ENCODE results near the gene ATP2A1.
A peak's percentile ranks its signal among the peaks of the same experiment; 100 is the strongest.

The ATP2A1 gene

DNA sequence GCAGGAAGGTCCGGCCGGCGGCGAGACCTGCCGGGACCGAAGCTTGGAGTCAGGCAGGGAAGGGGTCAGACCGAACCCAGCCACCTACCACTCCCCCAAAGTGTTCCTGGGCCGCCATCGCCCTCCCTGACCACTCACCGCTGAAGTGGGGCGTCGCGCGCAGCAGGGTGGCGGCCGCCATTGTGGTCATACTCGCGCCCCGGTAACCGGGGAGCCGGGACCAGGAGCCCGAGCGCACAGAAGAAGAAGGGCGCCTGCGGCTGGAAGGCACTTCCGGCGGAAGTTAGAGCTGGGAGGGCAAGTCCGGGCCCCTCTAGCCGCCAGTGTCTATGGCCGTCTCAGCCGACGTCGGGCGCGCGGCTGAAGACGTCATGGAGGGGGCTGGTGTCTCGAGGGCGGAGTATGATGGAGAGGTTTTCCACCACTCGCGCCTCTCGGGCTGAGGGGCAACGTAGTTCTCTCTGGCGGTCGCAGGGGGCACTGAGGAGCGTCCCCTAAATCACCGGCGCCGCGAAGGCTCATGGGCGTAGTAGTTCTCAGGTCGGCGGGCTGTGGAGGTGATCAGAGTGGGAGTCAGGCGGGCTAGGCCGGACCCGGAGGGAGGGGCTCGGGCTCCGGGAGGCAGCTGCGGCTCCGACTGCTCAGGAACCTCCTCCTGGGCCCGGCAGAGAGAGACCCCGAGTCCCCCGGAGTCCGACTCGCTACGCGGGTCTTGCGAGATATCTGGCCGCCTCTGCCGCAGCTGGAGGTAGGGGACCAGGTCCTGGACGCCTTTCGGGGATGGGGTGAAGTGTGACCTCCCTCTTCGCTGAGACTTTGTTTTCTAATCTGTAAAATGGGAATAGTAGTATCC, 32.0 kb upstream of the ATP2A1 start, which contains the start of gene TUFM:
Gene TUFM, minus strand, starts transcription at position 269 of the 853 bp plus-strand sequence. Its CDS starts 79 bp downstream, at position 190.
- Histone ChIP-seq H3K36me3 (ENCODE audit: insufficient read depth, low read length) (peaks cover 42% of the 10 kb centered on the region), H3K4me2 (ENCODE audit: insufficient read depth, low read length) (peak within 1 kb of the TSS; percentile 95), H3K79me2 (ENCODE audit: insufficient read depth, low read length) (peaks cover 43% of the 10 kb centered on the region), H3K4me3 (ENCODE audit: low read depth in 1 of 2, low read length in 2 of 2) (peak within 1 kb of the TSS; percentile 80 to 98), H3K27me3 (ENCODE audit: insufficient read depth, low read length, poor library complexity) (no peaks in the 10 kb centered on the region), H3K27ac (ENCODE audit: low read length) (peak within 1 kb of the TSS; percentile 81), H3K4me1 (ENCODE audit: insufficient read depth, low read length) (peaks cover 30% of the 10 kb centered on the region), H3K9me3 (ENCODE audit: insufficient read depth, low read length, severe bottlenecking) (no peaks in the 10 kb centered on the region), H2AFZ (ENCODE audit: low read depth, low read length) (peak within 1 kb of the TSS; percentile 96), H4K20me1 (ENCODE audit: insufficient read depth, low read length) (peaks cover 28% of the 10 kb centered on the region), H3K9ac (ENCODE audit: low read depth, low read length) (peak within 1 kb of the TSS; percentile 78)
- ATAC-seq (ENCODE audit: insufficient read depth, low read depth) (peak; percentile 92), DNase-seq (peak; percentile 99)
- TF ChIP-seq CTCF (IDR thresholded peaks at IDR 0.05; ENCODE audit: borderline replicate concordance, extremely low read depth, low read length, poor library complexity, severe bottlenecking), result peak; percentile 88
- TF ChIP-seq EZH2 (IDR thresholded peaks at IDR 0.05; ENCODE audit: borderline replicate concordance, low read depth, low read length, severe bottlenecking), result no peak

DNA sequence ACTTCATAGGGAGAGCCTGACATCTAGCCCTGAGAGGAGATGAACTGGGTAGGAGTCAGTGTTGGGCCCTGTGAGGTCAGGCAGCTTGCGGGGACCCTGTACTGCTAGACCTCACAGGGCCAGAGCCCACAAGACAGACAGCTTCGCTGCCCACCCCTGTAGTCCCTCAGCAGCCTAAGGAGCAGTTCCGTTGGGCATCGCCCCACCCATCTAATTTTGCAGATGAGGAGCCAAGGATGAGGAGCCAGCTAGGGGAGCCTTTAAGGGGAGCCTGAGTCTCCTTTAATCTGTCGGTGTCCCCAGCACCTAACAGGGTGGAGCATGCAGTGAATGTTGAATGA, 31.4 kb upstream of the ATP2A1 start:
- H3K27ac ChIP-seq (ENCODE audit: low read length), result peak overlapping the region; percentile 81
- TF ChIP-seq CTCF (IDR thresholded peaks at IDR 0.05; ENCODE audit: borderline replicate concordance, extremely low read depth, low read length, poor library complexity, severe bottlenecking), result no peak
- TF ChIP-seq EZH2 (IDR thresholded peaks at IDR 0.05; ENCODE audit: borderline replicate concordance, low read depth, low read length, severe bottlenecking), result no peak
- H3K4me1 ChIP-seq (ENCODE audit: insufficient read depth, low read length), result peaks cover 30% of the 10 kb centered on the region
- no peaks in the 10 kb centered on the region for H3K27me3 ChIP-seq (ENCODE audit: insufficient read depth, low read length, poor library complexity)
- H3K4me2 ChIP-seq (ENCODE audit: insufficient read depth, low read length), result peak overlapping the region; percentile 88
- peaks cover 40% of the 10 kb centered on the region for H3K36me3 ChIP-seq (ENCODE audit: insufficient read depth, low read length)
- H4K20me1 ChIP-seq (ENCODE audit: insufficient read depth, low read length), result peaks cover 28% of the 10 kb centered on the region
- peaks cover 43% of the 10 kb centered on the region for H3K79me2 ChIP-seq (ENCODE audit: insufficient read depth, low read length)
- no peaks in the 10 kb centered on the region for H3K9me3 ChIP-seq (ENCODE audit: insufficient read depth, low read length, severe bottlenecking)
- ATAC-seq (ENCODE audit: insufficient read depth, low read depth) (peak; percentile 8), DNase-seq (peak; percentile 28)
- H3K4me3 ChIP-seq (ENCODE audit: low read depth in 1 of 2, low read length in 2 of 2), result peak overlapping the region; percentile 72 to 98
- peak overlapping the region; percentile 78 for H3K9ac ChIP-seq (ENCODE audit: low read depth, low read length)
- peak overlapping the region; percentile 96 for H2AFZ ChIP-seq (ENCODE audit: low read depth, low read length)

- ATAC-seq (ENCODE audit: insufficient read depth, low read depth), result no peak
- Histone ChIP-seq H3K27ac (ENCODE audit: low read length) (no peak overlapping the region), H3K4me1 (ENCODE audit: insufficient read depth, low read length) (peaks cover 10% of the 10 kb centered on the region), H3K36me3 (ENCODE audit: insufficient read depth, low read length) (no peaks in the 10 kb centered on the region), H2AFZ (ENCODE audit: low read depth, low read length) (no peak overlapping the region), H3K4me2 (ENCODE audit: insufficient read depth, low read length) (no peak overlapping the region), H3K79me2 (ENCODE audit: insufficient read depth, low read length) (peaks cover 18% of the 10 kb centered on the region), H4K20me1 (ENCODE audit: insufficient read depth, low read length) (no peaks in the 10 kb centered on the region), H3K27me3 (ENCODE audit: insufficient read depth, low read length, poor library complexity) (no peaks in the 10 kb centered on the region), H3K9ac (ENCODE audit: low read depth, low read length) (no peak overlapping the region), H3K9me3 (ENCODE audit: insufficient read depth, low read length, severe bottlenecking) (no peaks in the 10 kb centered on the region), H3K4me3 (ENCODE audit: low read depth in 1 of 2, low read length in 2 of 2) (no peak overlapping the region)
- no peak for DNase-seq
- TF ChIP-seq EZH2 (IDR thresholded peaks at IDR 0.05; ENCODE audit: borderline replicate concordance, low read depth, low read length, severe bottlenecking), result no peak
- TF ChIP-seq CTCF (IDR thresholded peaks at IDR 0.05; ENCODE audit: borderline replicate concordance, extremely low read depth, low read length, poor library complexity, severe bottlenecking), result no peak
Observed at GRCh38 chr16:28858421-28858820, 19.9 kb upstream of the ATP2A1 start.
